ENCODE measurements around the gene EPHA5.

The EPHA5 gene

DNA sequence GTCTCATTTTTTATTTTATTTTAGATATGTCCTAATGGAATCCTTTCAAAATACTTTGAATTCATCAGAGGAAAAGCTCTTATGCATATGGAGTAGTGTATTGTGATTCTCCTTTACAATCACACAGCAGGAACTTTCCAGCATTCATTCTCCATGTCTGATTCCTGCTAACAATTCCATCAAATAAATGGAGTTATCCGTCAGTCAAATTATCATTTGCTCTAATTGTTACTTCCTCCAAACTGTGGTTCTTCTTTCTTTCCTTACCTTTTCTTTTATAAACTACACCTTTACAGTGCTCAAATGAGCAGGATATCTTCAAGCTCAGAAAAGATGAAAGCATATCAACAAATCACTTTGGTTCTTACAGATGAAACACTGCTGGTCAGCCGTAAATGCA lies 80.4 kb downstream of the EPHA5 start:
- H3K4me3 ChIP-seq (ENCODE audit: low read length): no peak overlapping the region
- no peak for TF ChIP-seq ZNF274 (IDR thresholded peaks at IDR 0.05; ENCODE audit: low read depth, low read length)

DNA sequence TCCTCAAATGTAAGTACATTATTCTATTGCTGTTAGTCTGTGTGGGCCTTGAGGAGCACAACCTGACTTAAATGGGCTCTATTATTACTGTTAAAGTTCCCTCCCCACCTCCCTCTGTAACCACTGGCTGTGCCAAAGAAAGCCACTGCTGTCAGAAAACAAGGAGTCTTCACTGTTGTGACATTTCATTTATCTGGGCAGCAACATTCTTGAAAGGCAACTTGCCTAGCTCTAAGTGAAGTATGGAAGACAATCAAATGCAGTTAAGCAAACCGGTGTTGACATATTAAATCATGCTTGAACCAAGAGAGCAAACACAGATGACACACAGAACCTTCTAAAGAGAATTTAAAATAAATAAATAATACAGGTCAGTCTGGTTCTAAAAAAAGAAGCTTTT lies 81.0 kb downstream of the EPHA5 start:
- H3K4me3 ChIP-seq (ENCODE audit: low read length): no peak overlapping the region
- no peak for TF ChIP-seq ZNF274 (IDR thresholded peaks at IDR 0.05; ENCODE audit: low read depth, low read length)

DNA sequence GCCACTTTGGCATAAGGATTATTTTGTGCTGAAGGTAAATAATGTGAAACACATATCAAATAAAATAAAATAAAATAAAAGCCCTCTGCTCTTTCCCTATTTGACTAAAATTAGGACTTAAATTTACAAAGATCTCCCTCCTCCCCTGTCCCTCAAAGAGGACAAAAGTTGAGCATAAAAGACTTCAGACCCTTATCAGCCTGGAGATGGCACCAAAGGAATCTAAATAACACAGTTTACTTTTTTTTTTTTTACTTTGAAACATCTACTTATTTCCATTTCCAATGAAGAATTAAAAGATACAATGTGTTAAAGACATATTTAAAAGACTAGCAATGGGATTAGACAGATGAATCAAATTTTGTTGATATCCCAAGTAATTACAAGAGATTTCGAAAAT lies 89.7 kb downstream of the EPHA5 start:
- no peak for TF ChIP-seq ZNF274 (IDR thresholded peaks at IDR 0.05; ENCODE audit: low read depth, low read length)
- H3K4me3 ChIP-seq (ENCODE audit: low read length): no peak overlapping the region

DNA sequence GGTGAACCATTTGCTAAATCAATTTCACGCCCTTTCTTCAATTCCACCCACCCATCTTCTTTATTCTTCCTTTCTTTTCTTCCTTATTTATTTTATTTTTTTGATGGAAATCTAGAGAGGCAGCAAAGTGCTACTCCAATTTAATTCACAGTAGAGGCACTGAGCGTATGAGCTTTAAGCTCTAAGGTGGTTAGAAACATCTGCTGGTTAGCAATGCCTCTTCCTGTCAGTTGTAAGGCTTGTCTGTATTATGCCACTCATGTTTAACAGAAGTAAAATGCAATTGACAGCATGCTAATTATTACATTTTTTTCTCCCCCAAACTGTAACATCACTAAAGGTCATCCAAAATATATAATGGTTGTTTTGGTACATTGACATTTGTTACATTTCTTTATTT lies 103.8 kb downstream of the EPHA5 start:
- no peak for TF ChIP-seq ZNF274 (IDR thresholded peaks at IDR 0.05; ENCODE audit: low read depth, low read length)
- H3K4me3 ChIP-seq (ENCODE audit: low read length): no peak overlapping the region

DNA sequence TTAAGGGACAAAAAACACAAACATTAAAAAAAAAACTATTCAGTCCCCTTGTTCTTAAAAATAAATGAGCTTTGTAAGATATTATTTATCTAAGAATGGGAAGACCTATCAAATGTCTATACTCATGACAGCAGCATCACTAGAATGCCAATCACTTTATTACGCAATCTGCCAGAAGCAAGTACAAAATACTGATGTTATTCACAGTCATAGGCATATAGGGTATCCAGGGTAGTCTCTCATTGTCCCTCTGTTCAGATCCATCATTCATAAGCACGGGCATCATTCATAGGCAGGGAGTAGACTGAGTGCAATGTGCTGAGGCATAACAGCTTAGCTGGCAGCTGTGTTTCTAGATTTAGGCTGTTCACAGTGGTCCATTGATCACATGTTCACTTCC lies 109.1 kb downstream of the EPHA5 start:
- TF ChIP-seq ZNF274 (IDR thresholded peaks at IDR 0.05; ENCODE audit: low read depth, low read length): no peak

DNA sequence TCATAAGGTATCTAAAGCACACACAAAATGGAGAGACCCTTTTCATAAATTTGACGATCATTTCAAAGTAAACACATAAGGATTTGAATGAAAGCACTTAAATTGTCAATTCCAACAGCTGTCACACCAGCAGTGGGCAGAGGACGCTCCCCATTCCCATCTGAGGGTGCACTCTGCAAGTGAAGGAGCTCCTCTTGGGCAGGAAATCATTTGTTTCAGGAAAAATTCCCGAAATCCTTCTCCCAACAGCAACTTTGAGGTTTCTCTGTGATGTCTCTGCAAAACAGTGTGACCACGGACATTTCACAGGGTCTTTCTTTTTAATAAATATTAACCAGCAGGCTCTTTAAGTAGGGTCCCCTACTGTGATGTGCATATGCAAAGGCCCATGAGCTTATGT lies 111.0 kb downstream of the EPHA5 start:
- no peak for TF ChIP-seq ZNF274 (IDR thresholded peaks at IDR 0.05; ENCODE audit: low read depth, low read length)
- no peak overlapping the region for H3K4me3 ChIP-seq (ENCODE audit: low read length)

More for the DNA sequence above, 109.1 kb downstream of the EPHA5 start:
- H3K4me3 ChIP-seq (ENCODE audit: low read length): no peak overlapping the region

DNA sequence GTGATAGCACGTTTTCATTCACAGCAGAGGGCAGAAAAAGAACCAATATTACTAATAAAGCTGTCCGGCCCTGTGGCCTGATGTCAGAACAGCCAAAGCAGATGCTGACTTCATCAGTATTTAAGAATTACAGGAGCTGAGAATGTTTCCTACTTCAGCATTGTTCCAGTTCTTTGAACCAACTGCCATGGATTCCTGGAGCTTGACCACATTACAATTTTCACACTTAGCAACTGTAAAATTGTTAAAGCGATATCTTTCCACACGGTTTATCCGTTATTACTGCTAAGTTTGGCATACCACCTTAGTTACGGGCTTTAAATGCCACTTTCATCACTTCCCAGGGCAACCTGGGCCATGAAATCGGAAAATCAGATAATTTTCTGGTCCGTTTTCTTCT lies 118.2 kb downstream of the EPHA5 start:
- no peak for TF ChIP-seq ZNF274 (IDR thresholded peaks at IDR 0.05; ENCODE audit: low read depth, low read length)
- no peak overlapping the region for H3K4me3 ChIP-seq (ENCODE audit: low read length)

DNA sequence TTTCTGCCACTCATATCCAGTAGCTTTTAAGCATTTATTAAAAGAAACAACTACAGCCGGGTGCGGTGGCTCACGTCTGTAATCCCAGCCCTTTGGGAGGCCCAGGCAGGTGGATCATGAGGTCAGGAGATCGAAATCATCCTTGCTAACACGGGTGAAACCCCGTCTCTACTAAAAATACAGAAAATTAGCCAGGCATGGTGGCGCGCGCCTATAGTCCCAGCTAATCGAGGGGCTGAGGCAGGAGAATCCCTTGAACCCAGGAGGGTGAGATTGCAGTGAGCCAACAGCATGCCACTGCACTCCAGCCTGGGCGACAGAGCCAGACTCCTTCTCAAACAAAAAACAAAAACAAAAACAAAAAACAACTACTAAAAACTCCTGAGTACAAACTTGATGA lies 119.8 kb downstream of the EPHA5 start:
- no peak overlapping the region for H3K4me3 ChIP-seq (ENCODE audit: low read length)
- no peak for TF ChIP-seq ZNF274 (IDR thresholded peaks at IDR 0.05; ENCODE audit: low read depth, low read length)

DNA sequence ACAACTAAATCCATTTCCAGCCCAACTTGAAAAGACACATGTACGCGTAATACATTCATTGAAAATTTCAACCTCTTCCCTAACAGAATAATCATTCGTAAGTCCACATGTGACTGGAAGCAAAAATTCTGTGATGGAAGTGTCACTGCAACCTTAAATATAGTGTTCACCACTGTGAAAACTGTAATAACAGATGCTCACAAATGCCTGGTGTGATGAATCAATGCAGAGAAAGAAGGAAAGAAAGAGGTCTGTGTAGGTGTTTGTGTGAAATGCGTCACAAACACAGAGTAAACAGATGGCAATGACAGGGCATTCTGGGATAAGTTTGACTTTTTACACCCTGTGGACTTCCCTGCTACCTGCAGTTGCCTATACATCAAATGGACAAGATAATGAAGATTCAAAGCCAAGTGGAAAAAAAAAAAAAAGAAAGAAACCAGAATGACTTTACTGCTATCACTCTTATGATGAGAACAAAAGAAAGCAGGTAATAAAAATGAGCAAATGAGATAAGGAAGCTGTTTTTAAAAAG lies 123.3 kb downstream of the EPHA5 start:
- TF ChIP-seq ZNF274 (IDR thresholded peaks at IDR 0.05; ENCODE audit: low read depth, low read length): no peak

DNA sequence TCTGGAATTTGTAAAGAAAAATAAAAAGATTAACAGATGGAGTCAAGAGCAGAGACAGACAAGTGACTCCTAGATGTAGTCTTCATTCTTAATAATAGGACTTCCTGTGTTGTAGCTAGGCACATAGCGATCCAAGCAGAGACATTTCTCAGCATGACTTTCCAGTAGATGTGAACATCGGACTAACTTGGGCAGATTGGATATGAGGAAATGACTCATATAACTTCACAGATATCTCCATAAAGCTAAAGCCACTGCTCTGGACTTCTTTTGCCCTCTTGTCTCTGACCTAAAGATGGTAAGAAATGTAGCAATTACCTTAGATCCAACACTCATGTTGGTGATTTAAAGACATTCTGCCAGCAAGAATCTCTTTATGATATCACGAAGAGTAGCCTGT lies 131.7 kb downstream of the EPHA5 start:
- H3K4me3 ChIP-seq (ENCODE audit: low read length): no peak overlapping the region
- TF ChIP-seq ZNF274 (IDR thresholded peaks at IDR 0.05; ENCODE audit: low read depth, low read length): no peak

More for the DNA sequence above, 123.3 kb downstream of the EPHA5 start:
- H3K4me3 ChIP-seq (ENCODE audit: low read length): no peak overlapping the region

DNA sequence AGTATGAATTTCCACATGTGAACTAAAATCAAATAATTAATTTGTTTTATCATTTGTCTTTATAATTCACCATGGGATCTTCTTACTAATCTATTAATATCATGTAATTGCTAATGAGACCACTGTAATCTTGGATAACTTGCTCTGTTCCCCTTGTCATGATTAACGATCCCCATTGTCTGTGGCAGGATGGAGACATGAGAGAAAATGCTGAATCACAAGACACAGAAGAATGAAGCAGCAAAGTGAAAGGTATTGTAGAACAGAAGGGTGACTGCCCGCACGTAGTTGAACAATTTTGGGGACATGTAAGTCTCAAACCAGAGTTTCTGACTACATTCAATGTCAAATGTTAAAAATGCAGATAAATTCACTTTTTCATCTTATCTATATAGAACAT lies 135.2 kb downstream of the EPHA5 start:
- H3K4me3 ChIP-seq (ENCODE audit: low read length): no peak overlapping the region
- TF ChIP-seq ZNF274 (IDR thresholded peaks at IDR 0.05; ENCODE audit: low read depth, low read length): no peak

DNA sequence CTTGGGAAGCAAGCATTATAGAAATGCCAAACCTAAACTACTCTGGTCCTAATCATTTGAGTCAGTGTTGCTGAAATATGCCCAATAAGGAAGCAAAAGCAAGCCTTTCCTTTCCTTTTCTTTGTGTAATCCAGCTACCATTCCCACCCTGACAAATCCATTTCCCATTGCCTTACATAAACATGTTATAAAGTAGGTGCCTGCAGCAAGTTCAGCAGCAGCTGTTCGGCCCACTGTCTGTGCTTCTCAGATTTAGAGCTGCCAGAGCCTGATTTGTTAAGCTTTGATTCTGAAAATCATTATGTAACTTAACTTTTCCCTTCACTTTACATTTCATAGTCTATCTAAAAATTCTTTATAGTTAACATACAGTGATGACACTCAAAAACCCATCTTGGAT lies 148.6 kb downstream of the EPHA5 start:
- TF ChIP-seq ZNF274 (IDR thresholded peaks at IDR 0.05; ENCODE audit: low read depth, low read length): no peak

DNA sequence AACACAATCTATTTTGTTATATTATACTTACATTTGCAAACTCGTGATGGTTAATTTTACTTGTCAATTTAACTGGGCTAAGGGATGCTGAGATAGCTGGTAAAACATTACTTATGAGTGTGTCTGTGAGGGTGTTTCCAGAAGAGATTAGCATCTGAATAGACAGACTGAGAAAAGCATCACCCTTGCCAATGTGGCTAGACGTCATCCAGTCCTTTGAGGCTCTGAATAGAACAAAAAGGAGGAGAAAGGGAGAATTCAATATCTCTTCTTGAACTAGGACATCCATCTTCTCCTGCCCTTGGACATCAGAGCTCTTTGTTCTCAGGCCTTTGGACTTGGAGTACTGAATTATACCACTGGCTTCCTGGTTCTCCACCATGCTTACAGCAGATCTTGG lies 154.6 kb downstream of the EPHA5 start:
- no peak for TF ChIP-seq ZNF274 (IDR thresholded peaks at IDR 0.05; ENCODE audit: low read depth, low read length)
- no peak overlapping the region for H3K4me3 ChIP-seq (ENCODE audit: low read length)

More for the DNA sequence above, 148.6 kb downstream of the EPHA5 start:
- no peak overlapping the region for H3K4me3 ChIP-seq (ENCODE audit: low read length)

DNA sequence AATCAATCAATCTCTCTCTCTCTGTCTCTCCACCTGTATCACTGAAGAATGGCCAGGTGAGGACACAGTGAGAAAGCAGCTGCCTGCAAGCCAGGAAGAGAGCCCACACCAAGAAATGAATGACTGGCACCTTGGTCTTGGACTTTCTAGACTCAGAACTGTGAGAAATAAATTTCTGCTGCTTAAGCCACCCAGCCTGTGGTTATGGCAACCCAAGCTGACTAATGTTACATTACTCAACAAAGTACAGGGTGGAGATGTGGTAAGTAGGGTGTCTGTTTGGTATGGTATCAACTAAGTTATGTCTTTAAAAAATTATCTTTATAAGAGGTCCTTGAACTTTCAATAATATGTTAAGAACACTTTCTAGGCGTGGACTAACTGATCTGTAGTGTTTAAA lies 159.3 kb downstream of the EPHA5 start:
- no peak for TF ChIP-seq ZNF274 (IDR thresholded peaks at IDR 0.05; ENCODE audit: low read depth, low read length)
- H3K4me3 ChIP-seq (ENCODE audit: low read length): no peak overlapping the region

DNA sequence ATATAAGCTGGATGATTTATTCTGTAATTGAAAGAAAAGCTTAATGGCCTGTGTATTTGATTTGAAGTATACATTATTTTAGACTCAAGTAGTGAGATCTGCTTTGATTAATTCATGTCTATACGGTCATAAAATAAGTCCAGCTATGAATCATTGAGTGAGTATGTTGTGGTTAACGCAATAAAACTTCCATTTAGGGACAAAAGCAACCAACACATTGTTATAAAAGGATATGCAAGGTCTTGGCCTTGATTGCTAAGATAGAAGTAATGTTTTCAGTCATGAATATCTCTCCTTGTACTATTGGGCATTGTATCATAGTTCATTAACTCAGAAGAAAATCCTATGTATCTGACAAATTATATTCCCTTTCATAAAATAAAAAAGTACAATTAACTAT lies 162.1 kb downstream of the EPHA5 start:
- no peak for TF ChIP-seq ZNF274 (IDR thresholded peaks at IDR 0.05; ENCODE audit: low read depth, low read length)
- H3K4me3 ChIP-seq (ENCODE audit: low read length): no peak overlapping the region

DNA sequence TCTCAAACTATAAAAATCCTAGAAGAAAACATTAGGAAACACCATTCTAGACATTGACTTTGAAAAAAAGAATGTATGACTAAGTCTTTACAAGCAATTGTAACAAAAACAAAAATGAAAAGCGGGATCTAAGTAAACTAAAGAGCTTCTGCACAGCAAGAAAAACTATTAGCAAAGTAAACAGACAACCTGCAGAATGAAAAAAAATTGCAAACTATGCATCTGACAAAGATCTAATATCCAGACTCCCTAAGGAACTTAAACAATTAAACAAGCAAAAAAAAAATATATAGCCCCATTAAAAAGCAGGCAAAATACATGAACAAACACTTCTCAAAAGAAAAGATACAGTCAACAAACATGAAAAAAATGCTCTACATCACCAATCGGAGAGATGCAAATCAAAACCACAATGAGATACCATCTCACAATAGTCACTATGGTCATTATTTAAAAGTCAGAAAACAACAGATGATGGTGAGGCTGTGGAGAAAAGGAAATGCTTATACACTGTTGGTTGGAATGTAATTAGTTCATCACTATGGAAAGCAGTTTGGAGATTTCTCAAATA lies 168.1 kb downstream of the EPHA5 start:
- no peak for TF ChIP-seq ZNF274 (IDR thresholded peaks at IDR 0.05; ENCODE audit: low read depth, low read length)
- no peak overlapping the region for H3K4me3 ChIP-seq (ENCODE audit: low read length)

Data from GM08714 (cell line).